NAMALWA (cell line): Measurements from ENCODE around the gene C10orf143.
"Not testable (repeated sequence)": the region's sequence is repeated elsewhere in the genome, so short reads cannot be mapped to it uniquely, and the experiment has no call there.

Experiments used
- DNase-seq: peaks from one replicate; pipeline ENCODE4 v3.0.0-alpha.2; 2015; ENCODE audit warnings: low spot score

C10orf143 gene

DNA sequence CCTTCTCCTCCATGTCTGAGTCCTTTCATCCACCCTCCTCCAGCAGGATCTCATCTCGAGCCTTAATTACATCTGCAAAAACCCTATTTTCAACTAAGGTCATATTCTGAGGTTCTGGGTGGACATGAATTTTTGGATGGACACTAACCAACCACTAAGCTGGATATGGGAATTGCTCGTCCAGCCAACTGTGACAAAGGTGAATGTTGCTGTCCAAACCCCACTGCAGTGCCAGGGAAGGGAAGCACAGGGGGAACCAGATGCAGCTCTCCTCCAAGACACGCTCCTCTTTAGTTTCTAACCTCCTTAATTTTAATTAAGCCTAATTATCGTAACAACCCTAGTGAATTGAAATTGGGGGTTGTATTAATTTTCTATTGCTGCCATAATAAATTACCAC is 81.4 kb downstream of the C10orf143 start:
- no peak for DNase-seq

DNA sequence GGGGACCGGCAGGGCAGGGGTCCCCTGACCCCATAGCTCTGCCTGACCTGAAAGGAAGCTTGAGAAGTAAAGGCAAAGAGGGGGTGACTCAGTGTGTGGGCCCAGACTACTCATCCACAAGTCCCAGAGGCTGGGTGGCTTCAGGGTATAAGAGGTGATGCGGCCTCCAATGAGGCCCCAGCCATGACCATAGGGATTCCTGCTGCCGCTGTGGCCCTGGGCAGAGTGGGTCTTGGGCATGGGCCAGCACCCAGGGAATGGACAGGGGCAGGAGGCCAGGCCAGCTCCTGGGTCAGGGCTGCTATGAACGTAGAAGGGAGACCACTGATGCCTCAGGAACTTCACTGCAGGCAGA is 82.2 kb downstream of the C10orf143 start:
- no peak for DNase-seq

DNA sequence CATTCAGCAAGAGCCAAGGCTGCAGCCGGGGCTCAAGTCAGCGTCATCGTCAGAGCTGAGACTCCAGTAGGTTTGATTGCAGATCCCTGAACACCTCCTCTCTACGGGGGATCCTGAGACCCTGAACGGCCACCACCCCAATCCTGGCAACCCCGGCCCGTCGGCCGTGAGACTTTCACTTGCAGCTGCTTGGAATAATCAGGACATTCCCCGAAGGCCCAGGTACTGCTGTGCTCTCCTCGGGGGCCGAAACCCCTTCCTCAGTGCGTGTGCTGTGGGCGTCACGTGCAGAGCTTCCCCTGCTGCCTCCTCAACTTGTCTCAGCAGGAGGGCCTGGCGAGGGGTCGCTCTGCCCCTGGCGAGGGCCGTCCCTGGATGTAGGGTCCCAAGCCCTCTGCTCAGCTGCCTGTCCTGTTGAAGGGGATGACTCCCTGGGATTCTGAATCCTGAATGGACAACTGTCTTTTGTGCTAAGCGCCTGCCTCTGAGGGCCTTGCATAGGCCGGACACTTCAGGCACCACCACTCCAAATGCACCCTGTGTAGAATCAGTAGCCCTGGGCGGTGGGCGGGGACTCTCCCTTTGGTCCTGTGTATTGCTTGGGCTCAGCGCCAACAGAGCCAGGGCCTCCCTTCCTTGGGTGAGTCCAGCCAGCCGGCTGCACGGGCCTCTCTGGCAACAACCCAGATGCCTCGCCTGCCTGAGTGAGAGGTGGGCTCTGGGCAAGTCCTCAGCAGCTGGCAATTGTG is 82.7 kb downstream of the C10orf143 start:
- DNase-seq: no peak

DNA sequence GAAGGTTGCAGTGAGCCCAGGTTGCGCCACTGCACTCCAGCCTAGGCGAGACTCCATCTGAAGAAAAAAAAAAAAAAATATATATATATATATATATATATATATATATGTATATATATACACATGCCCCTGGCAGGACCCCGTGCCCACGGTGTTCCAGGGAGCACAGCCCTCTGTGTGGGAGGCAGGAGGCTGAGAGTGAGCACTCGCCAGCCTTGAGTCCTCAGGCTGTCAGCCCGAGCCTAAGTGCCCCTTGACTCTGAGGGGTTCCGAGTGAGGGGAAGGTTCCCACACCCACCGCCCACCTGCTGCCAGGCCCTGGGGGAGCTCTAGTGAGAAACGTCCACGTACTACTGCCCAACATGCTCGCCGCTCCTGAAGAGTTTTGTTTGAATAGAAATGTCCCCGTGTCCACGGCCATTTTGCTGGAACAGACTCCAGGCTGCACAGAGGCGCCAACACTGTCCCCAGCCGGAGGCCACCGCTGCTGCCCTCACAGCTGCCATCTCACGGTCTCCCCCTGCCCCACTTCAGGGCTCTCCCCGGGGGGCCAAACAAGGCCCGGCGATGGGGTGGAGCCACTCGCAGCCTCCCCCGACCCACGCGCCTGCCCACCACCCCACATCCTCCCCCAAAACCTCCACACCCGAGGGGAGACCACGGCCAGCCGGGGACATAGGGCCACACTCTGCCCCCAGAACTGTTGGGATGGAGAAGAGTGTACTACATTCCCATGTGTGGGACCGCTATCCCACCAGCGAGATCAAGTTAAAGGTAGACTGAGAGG is 83.8 kb downstream of the C10orf143 start:
- no peak for DNase-seq

DNA sequence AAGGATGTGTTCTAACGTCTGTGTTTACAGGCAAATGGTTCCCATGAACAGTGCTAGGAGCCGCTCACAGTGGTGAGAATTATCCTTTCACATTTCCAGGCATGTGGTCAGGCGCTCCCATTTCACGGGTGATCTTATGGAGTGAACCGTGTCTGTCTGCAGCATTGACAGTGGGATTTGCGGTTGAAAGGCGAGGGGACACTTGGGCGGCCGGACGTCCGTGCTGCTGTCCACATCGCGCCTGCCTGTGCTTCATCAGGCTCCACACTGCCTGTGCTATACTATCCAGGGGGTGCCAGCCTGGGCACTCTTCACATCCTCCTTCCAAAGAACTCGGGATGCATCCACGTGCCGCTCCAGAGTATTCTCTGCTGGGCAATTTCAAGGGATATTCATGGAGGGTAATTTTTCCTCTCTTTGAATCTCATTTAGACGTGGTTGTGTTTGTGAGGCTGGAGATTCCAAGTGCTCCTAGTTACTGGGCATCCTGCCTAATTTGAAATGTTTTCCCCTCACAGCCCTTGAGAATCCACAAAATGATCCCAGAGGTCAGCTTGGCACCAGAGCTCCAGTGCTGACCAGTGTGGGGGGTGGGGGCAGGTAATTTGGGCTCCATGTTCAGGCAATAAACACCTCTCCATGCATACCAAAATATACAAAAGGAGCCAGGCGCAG is 84.7 kb downstream of the C10orf143 start:
- DNase-seq: no peak

- DNase-seq: no peak
These were observed 85.3 kb downstream of the C10orf143 start for GRCh38 chr10:130025326-130025725.

GRCh38 chr10:130024779-130025325 is 85.8 kb downstream of the C10orf143 start:
- DNase-seq: no peak

DNA sequence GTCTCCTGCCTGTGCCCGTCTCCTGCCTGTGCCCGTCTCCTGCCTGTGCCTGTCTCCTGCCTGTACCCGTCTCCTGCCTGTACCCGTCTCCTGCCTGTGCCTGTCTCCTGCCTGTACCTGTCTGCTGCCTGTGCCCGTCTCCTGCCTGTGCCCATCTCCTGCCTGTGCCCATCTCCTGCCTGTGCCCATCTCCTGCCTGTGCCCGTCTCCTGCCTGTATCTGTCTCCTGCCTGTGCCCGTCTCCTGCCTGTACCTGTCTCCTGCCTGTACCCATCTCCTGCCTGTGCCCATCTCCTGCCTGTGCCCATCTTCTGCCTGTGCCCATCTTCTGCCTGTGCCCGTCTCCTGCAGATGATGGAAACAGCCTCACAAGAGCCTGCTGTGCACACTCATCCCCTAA is 86.3 kb downstream of the C10orf143 start:
- DNase-seq: not testable (repeated sequence)

GRCh38 chr10:130023454-130024230 is 87.0 kb downstream of the C10orf143 start:
- no peak for DNase-seq

DNA sequence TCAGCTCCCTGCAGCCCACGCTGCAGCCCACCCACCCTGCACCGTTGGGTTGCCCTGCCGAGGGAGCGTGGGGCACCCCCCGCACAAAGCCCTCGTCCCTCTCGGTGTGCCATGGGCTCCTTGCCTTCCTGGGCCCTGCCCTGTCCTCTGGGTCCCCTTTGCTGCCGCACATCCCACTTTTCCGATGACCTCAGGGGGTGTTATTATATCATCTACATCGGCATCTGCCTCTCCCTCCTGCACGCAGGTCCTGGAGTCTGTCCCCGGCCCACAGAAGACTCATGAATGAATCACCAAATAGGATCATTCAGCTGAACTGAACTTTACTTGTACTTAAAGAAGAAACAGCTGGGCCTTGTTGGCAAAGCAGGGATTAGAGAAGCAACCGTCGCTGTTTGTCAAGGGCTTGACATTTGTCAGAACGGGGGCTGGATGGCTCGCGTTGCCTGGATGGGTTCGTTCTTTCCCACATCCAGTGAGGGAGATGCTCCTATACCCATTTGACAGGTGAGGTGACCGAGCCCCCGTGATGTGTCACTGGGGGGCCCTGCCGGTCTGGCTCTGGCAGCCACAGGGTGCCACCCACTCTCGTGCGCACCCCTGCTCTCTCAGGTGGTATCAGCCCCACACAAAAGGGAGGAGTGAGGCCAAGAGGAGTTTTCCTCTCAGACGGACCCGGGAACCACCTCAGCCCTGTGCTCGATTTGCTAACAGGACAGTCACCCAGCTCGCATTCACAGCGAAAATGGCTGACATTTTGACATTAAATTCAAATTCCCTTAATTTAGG is 87.9 kb downstream of the C10orf143 start:
- no peak for DNase-seq

DNA sequence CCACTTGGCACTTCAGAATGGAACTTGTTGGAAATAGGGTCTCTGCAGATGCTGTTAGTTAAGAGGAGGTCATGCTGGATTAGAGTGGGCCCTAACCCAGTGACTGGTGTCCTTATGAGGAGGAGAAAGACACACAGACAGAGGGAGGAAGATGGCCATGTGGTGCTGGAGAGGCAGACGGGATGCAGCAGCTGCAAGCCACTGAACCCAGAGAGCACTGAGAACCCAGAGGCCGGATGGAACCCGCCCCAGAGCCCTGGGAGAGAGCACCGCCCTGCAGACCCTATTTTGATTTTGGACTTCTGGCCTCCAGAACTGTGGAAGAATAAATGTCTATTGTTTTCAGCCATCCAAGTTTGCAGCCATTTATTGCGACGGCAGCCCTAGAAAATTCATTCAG is 88.5 kb downstream of the C10orf143 start:
- no peak for DNase-seq

GRCh38 chr10:130021383-130021950 is 89.2 kb downstream of the C10orf143 start:
- no peak for DNase-seq

- DNase-seq: no peak
These were observed 89.8 kb downstream of the C10orf143 start for GRCh38 chr10:130020651-130021382.

DNA sequence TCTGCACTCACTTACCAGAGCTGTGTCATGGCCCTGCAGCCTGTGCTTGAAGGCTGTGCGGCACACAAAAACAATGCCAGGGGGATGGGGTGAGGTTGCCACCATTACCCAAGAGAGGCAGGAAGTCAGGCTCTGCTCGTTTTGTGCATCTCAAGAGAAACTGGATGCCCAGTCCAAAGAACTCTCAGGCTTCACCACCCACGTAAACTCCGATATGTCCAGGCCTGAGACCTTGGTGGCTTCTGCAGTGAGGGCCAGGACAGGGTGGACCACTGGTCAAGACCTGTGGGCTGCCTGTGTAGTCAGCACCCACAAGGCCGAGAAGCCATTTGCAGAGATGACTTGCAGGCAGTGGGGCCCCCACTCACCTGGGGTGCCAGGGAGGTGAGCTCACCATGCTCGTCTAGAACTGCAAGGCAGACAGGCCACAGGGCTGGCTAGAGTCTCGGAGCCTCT is 91.9 kb downstream of the C10orf143 start:
- DNase-seq: no peak

- no peak for DNase-seq
These were observed 92.4 kb downstream of the C10orf143 start for GRCh38 chr10:130018265-130018664.

- no peak for DNase-seq
These were observed 93.0 kb downstream of the C10orf143 start for GRCh38 chr10:130017631-130018022.

GRCh38 chr10:130016993-130017630 is 93.5 kb downstream of the C10orf143 start:
- no peak for DNase-seq

- no peak for DNase-seq
These were observed 94.5 kb downstream of the C10orf143 start for GRCh38 chr10:130016095-130016494.

DNA sequence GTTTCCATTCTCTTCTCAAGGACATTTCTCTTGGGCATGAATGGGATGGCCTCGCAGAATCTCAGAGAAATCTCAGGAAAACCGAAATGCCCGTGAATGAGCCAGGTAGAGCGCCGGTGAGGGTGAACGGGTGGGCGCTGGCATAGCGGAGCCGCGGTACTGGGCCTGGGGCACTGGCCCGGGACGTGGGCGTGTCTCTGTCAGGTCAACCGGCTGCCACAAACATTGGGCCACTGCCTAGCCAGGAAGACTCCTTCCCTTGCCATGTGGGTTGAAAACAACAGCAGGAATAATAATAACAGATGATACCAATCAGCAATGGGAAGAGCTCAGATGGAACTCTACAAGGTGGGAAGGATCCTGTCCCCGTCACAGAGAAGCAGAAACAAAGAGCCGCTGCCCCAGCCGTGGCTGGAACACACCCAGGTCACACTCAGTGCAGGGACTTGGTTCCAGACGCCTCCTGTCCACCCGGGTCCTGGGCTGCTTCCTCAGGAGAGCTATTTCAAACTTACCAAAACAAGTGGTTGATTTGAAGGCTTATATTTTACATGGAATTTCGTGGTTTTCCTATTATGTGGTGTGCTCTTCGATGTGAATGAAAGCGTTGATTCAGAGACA is 95.4 kb downstream of the C10orf143 start:
- no peak for DNase-seq
